ENCODE measurements around the gene PTPN1. TPM values are rescaled to one million over a fixed set of nuclear protein-coding genes. Genes with fewer than 3 reads are reported as not detected.

Gene PTPN1
- polyA plus RNA-seq, 1 of the 3 experiments (the other 2 are of a cell fraction): 23.6 TPM

- POLR2A ChIA-PET: no interaction called here
- H3K27me3 ChIP-seq (ENCODE audit: insufficient read depth): no peaks in the 10 kb centered on the region
- H3K9me3 ChIP-seq: no peaks in the 10 kb centered on the region
- WGBS (ENCODE audit: low lambda C conversion rate): 95% methylated on average over 10 of the region's 14 CpGs
- H3F3A ChIP-seq (replicated peaks; ENCODE audit: insufficient read depth): peaks cover 10% of the 10 kb centered on the region
- peaks cover 28% of the 10 kb centered on the region for H4K20me1 ChIP-seq (ENCODE audit: insufficient read depth)
- H3K9me2 ChIP-seq: no peaks in the 10 kb centered on the region
- no peak for DNase-seq
- no peak overlapping the region for H3K9ac ChIP-seq
- no peak overlapping the region for H3K27ac ChIP-seq (ENCODE audit: low read depth in 2 of 2, low read length in 1 of 2)
- H3K4me2 ChIP-seq: no peak overlapping the region
- CTCF ChIA-PET: interaction anchor here (0.6 to 1.3 kb wide), 3 partner anchors 9 to 46 kb away, joined by 3 to 4 read pairs (median 3); no protein-coding TSS in a partner anchor
- H2AFZ ChIP-seq (ENCODE audit: low read depth): no peak overlapping the region
- H3K79me2 ChIP-seq (ENCODE audit: insufficient read depth): peaks cover 26% of the 10 kb centered on the region
- peaks cover 17 to 46% of the 10 kb centered on the region in 2 experiments for H3K36me3 ChIP-seq (replicated peaks in 1 of 2; ENCODE audit: control insufficient read depth in 1 of 2, insufficient read depth in 2 of 2, low read length in 1 of 2)
- peaks cover 31 to 34% of the 10 kb centered on the region in 2 experiments for H3K4me1 ChIP-seq (ENCODE audit: control insufficient read depth in 1 of 2, insufficient read depth in 2 of 2, low read depth in 1 of 2, low read length in 1 of 2)
- H3K4me3 ChIP-seq (ENCODE audit: low read depth in 2 of 2, low read length in 1 of 2): no peak overlapping the region
- TF ChIP-seq SMC3 (IDR thresholded peaks at IDR 0.05; ENCODE audit: low read depth, low read length) (peak; percentile 16; the same call in 1 of the 2 replicates), FOXJ3 (CRISPR knock-in tag; IDR thresholded peaks at IDR 0.05) (no peak), CTCF (IDR thresholded peaks at IDR 0.05) (peak; percentile 34), EP300 (IDR thresholded peaks at IDR 0.05; ENCODE audit: borderline replicate concordance in 1 of 2, low read depth in 1 of 2, low read length in 1 of 2) (no peak), RAD21 (IDR thresholded peaks at IDR 0.05; ENCODE audit: low read length) (peak; percentile 38)
Measured at GRCh38 chr20:50569864-50570836, 60.0 kb downstream of the PTPN1 start.

- no peak for DNase-seq
- TF ChIP-seq FOXJ3 (CRISPR knock-in tag; IDR thresholded peaks at IDR 0.05): no peak
- no peak for TF ChIP-seq MXI1 (IDR thresholded peaks at IDR 0.05; ENCODE audit: low read depth, low read length)
- no peak for TF ChIP-seq SMC3 (IDR thresholded peaks at IDR 0.05; ENCODE audit: low read depth, low read length)
- no peak for TF ChIP-seq TEAD4 (IDR thresholded peaks at IDR 0.05; ENCODE audit: borderline replicate concordance, insufficient read depth)
- TF ChIP-seq GABPA (IDR thresholded peaks at IDR 0.05; ENCODE audit: low read depth): no peak
- no peak for TF ChIP-seq RFX5 (IDR thresholded peaks at IDR 0.05; ENCODE audit: low read length)
- no peak for TF ChIP-seq IRF3 (IDR thresholded peaks at IDR 0.05; ENCODE audit: low read depth, low read length)
- TF ChIP-seq CTCF (IDR thresholded peaks at IDR 0.05): no peak
- no peak for TF ChIP-seq EZH2phosphoT487 (IDR thresholded peaks at IDR 0.05; ENCODE audit: borderline replicate concordance, low read depth)
- TF ChIP-seq USF2 (IDR thresholded peaks at IDR 0.05; ENCODE audit: borderline replicate concordance, low read depth, low read length): no peak
- TF ChIP-seq JUND (IDR thresholded peaks at IDR 0.05): no peak
- no peak for TF ChIP-seq PBX3 (IDR thresholded peaks at IDR 0.05)
- no peak for TF ChIP-seq TAF1 (IDR thresholded peaks at IDR 0.05; ENCODE audit: borderline replicate concordance, low read depth, low read length)
- no peak for TF ChIP-seq FOSL2 (IDR thresholded peaks at IDR 0.05; ENCODE audit: borderline replicate concordance, low read depth)
- Histone ChIP-seq H2AFZ (ENCODE audit: low read depth) (no peak overlapping the region), H3K4me3 (ENCODE audit: low read depth in 2 of 2, low read length in 1 of 2) (no peak overlapping the region), H3K9me2 (no peaks in the 10 kb centered on the region), H3K27me3 (ENCODE audit: insufficient read depth) (no peaks in the 10 kb centered on the region), H3K36me3 (replicated peaks in 1 of 2; ENCODE audit: control insufficient read depth in 1 of 2, insufficient read depth in 2 of 2, low read length in 1 of 2) (peaks cover 16 to 37% of the 10 kb centered on the region in 2 experiments), H3K4me1 (ENCODE audit: control insufficient read depth in 1 of 2, insufficient read depth in 2 of 2, low read depth in 1 of 2, low read length in 1 of 2) (peaks cover 31 to 36% of the 10 kb centered on the region in 2 experiments), H3K79me2 (ENCODE audit: insufficient read depth) (peaks cover 29% of the 10 kb centered on the region), H3F3A (replicated peaks; ENCODE audit: insufficient read depth) (peaks cover 10% of the 10 kb centered on the region), H3K9me3 (no peaks in the 10 kb centered on the region), H3K27ac (ENCODE audit: low read depth in 2 of 2, low read length in 1 of 2) (peak overlapping the region in 1 of 2 experiments; percentile 29; a peak in 2 of 4 replicates), H3K4me2 (no peak overlapping the region), H3K9ac (no peak overlapping the region), H4K20me1 (ENCODE audit: insufficient read depth) (peaks cover 28% of the 10 kb centered on the region)
- ChIA-PET CTCF (interaction anchor here (10.6 kb wide), 1 partner anchor 384 kb away, joined by 108 read pairs; the partner anchor contains the start of gene CEBPB), POLR2A (no interaction called here)
- WGBS (ENCODE audit: low lambda C conversion rate): 100% methylated on average over 2 of the region's 2 CpGs
Measured at GRCh38 chr20:50571466-50571865, 61.3 kb downstream of the PTPN1 start.
